Activated B cell treated with CpG ODN at 0.5 μM for 24 hours (primary cell): ENCODE data around the gene RIPOR2. TPM values are rescaled to one million over a fixed set of nuclear protein-coding genes. Genes with fewer than 3 reads are reported as not detected.
A peak's percentile ranks its signal among the peaks of the same experiment; 100 is the strongest.

Source experiments
- ATAC-seq: fragments of 200-7000 bp; cut with Tn5 transposase; one replicate; pipeline ENCODE4 v1.10.0; 2021; ENCODE audit warnings: low read depth, mild to moderate bottlenecking, moderate library complexity
- CTCF ChIA-PET: fragments of 350-600 bp; sonication (Branson Sonifier 250); formaldehyde crosslinking; loops from one replicate; lab custom pipeline; 2021; ENCODE audit warnings: antibody characterized with exemption; lab: Charles Lee
- POLR2A ChIA-PET: fragments of 350-600 bp; sonication (Branson Sonifier 250); formaldehyde crosslinking; loops from one replicate; lab custom pipeline; 2021; ENCODE audit warnings: antibody characterized with exemption; lab: Charles Lee
- DNase-seq: peaks from one replicate; pipeline ENCODE4 v3.0.0; 2022
- H3K27ac Mint-ChIP-seq: one replicate; pipeline ENCODE4 v1.8.0; 2020; ENCODE audit warnings: mixed read lengths
- H3K27me3 Mint-ChIP-seq: one replicate; pipeline ENCODE4 v1.8.0; 2021; ENCODE audit warnings: mixed read lengths
- H3K36me3 Mint-ChIP-seq: one replicate; pipeline ENCODE4 v1.8.0; 2021; ENCODE audit warnings: low read depth, mixed read lengths
- H3K4me1 Mint-ChIP-seq: one replicate; pipeline ENCODE4 v1.8.0; 2021; ENCODE audit warnings: mixed read lengths
- H3K4me3 Mint-ChIP-seq: one replicate; pipeline ENCODE4 v1.8.0; 2020; ENCODE audit warnings: mild to moderate bottlenecking, mixed read lengths
- H3K9me3 Mint-ChIP-seq: one replicate; pipeline ENCODE4 v1.8.0; 2020; ENCODE audit warnings: mixed read lengths
- CTCF ChIP-seq: fragments of 200-600 bp; IDR thresholded peaks from one replicate; pipeline ENCODE4 v1.8.0; 2022; ENCODE audit warnings: antibody characterized with exemption, mild to moderate bottlenecking
- intact Hi-C: fragments of 100-400 bp; cut with micrococcal nuclease; formaldehyde crosslinking; loops from one replicate; pipeline ENCODE4 v1.15.1; 2024
- total RNA-seq: library from RNA; stranded (reverse); gene quantifications from 2 replicates; pipeline ENCODE4 v1.2.3, GENCODE V29; 2022

The RIPOR2 gene
- total RNA-seq, 1 donor from 2014 or later: 302 TPM

DNA sequence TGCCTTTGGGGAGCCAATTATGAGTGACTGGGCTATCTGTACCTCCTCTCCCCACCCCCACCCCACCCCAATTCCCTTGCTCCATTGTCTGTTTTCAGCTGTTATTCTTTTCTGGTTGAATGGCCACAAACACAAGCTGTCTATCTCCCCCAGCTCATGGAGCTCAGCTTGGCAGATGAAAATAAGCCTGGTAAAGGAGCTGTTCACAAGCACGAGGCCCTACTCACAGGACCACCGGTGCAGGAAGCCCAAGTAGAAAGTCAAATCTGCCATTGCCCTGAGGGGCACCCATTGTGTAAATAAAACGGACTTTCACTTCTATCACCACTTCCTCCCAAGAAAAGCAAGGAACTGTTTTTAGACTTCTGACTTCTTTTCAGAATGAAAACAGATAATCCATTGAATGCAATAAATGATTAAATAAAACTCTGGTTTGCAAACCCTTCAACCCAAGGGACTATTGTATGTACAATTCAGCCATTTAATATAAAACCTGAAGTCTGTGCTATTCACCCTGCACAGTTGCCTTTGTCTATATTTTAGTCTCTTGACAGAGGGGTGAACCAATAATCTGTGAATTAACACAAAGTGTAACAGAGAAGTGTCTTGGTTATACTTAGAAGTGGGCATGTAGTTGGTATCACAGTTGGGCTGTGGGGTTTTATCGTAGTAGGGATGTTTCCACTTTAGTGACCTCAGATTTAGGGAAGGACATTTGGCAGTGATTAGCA lies 27.7 kb downstream of the RIPOR2 start:
- Mint-ChIP-seq H3K4me3 (peak overlapping the region; percentile 64), H3K4me1 (peaks cover 96% of the 10 kb centered on the region), H3K27ac (peak overlapping the region; percentile 95), H3K27me3 (no peaks in the 10 kb centered on the region), H3K36me3 (peaks cover 81% of the 10 kb centered on the region), H3K9me3 (no peaks in the 10 kb centered on the region)
- ChIA-PET CTCF (interaction anchor here (0.6 to 4.3 kb wide), 6 partner anchors 11 to 118 kb away, joined by 3 to 62 read pairs (median 12); partner anchors contain the start of gene RIPOR2), POLR2A (interaction anchor here (0.8 to 8.3 kb wide), 7 partner anchors 8 to 41 kb away, joined by 3 to 111 read pairs (median 8); partner anchors contain the start of gene RIPOR2)
- TF ChIP-seq CTCF: no peak
- intact Hi-C loops: no loop called here
- ATAC-seq: no peak
- DNase-seq: no peak

GRCh38 chr6:24906314-24906713 lies 29.4 kb downstream of the RIPOR2 start:
- intact Hi-C loops: no loop called here
- CTCF ChIA-PET: interaction anchor here (1.6 kb wide), 1 partner anchor 28 kb away, joined by 7 read pairs; no protein-coding TSS in a partner anchor
- Mint-ChIP-seq H3K27ac (peak overlapping the region; percentile 95), H3K4me3 (no peak overlapping the region), H3K9me3 (no peaks in the 10 kb centered on the region), H3K27me3 (no peaks in the 10 kb centered on the region), H3K4me1 (peaks cover 96% of the 10 kb centered on the region), H3K36me3 (peaks cover 81% of the 10 kb centered on the region)
- no peak for TF ChIP-seq CTCF
- DNase-seq: no peak
- no peak for ATAC-seq
- POLR2A ChIA-PET: interaction anchor here (0.7 kb wide), 1 partner anchor 16 kb away, joined by 3 read pairs; no protein-coding TSS in a partner anchor

DNA sequence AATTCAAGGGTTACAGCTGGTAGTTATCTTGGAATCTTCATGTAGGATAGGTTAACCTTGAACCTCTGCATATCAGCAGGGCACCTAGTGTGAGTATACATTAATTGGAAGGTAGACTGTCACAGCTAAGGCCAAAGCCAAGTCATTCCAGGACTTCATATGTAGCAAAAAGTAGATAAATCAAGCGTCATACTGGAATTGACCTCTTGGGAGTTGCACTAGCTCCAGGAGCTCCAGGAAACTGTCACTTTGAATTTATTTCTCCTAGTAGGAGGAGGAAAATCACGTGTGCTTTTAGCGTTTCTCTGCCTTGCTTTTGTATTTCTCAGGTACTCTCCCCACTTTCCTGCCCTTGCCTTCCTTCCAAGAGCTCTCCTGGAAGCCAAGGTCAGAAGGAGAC lies 30.3 kb downstream of the RIPOR2 start:
- Mint-ChIP-seq H3K27ac (peak overlapping the region; percentile 95), H3K9me3 (no peaks in the 10 kb centered on the region), H3K4me3 (no peak overlapping the region), H3K4me1 (peaks cover 98% of the 10 kb centered on the region), H3K27me3 (no peaks in the 10 kb centered on the region), H3K36me3 (peaks cover 84% of the 10 kb centered on the region)
- ATAC-seq: no peak
- ChIA-PET CTCF (interaction anchor here (1.5 to 1.6 kb wide), 2 partner anchors 28 to 86 kb away, joined by 5 to 7 read pairs; no protein-coding TSS in a partner anchor), POLR2A (interaction anchor here (0.7 to 0.8 kb wide), 2 partner anchors 15 to 24 kb away, joined by 3 read pairs; no protein-coding TSS in a partner anchor)
- intact Hi-C loops: no loop called here
- DNase-seq: no peak
- no peak for TF ChIP-seq CTCF

DNA sequence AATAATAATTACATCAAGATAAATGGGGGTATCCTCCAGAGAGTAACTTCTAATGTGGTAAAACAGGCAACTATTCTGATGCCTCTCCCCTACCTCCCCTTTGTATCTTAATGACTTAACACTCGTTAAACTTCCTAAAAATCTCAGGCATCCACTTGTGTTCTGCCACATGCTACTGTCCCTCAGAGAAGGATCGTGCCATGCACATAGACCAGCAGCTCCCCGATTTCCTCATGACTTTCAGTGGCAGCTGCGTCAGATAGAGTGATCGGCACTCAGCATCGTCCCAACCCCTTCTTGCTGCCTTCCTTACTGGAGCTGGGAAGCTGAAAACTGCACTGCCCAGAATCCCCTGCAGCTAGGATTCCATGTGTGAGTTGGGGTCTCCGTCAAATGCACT lies 32.1 kb downstream of the RIPOR2 start:
- peaks cover 90% of the 10 kb centered on the region for H3K36me3 Mint-ChIP-seq

More for the DNA sequence above, 32.1 kb downstream of the RIPOR2 start:
- DNase-seq: no peak
- ChIA-PET CTCF (no interaction called here), POLR2A (interaction anchor here (0.6 to 1.4 kb wide), 2 partner anchors 60 to 88 kb away, joined by 3 to 4 read pairs; no protein-coding TSS in a partner anchor)
- Mint-ChIP-seq H3K27ac (peak overlapping the region; percentile 60), H3K9me3 (no peaks in the 10 kb centered on the region), H3K27me3 (no peaks in the 10 kb centered on the region), H3K4me1 (peaks cover 96% of the 10 kb centered on the region), H3K4me3 (no peak overlapping the region)
- TF ChIP-seq CTCF: no peak
- intact Hi-C loops: loop anchor here (5.0 kb wide), 1 partner anchor 34 kb away; the partner anchor contains the start of gene RIPOR2
- no peak for ATAC-seq
